Stomach smooth muscle (tissue), 2 donors: ENCODE results near the gene HTATIP2.

ENCODE experiments used
- H3K27ac ChIP-seq: one replicate; pipeline ENCODE4 v1.7.0; 2013; ENCODE audit warnings: mild to moderate bottlenecking, low read length, inconsistent platforms
- H3K27me3 ChIP-seq, 2 donors: one replicate each; pipeline ENCODE4 v1.7.0; 2013; ENCODE audit warnings: low read length in 2 of 2; ENCODE audit not compliant: insufficient read depth in 2 of 2, control insufficient read depth in 1 of 2
- H3K36me3 ChIP-seq, 2 donors: one replicate each; pipeline ENCODE4 v1.7.0; 2013; ENCODE audit warnings: low read length in 2 of 2; ENCODE audit not compliant: control insufficient read depth in 2 of 2, insufficient read depth in 2 of 2
- H3K4me1 ChIP-seq: one replicate; pipeline ENCODE4 v1.7.0; 2013; ENCODE audit warnings: low read length; ENCODE audit not compliant: control insufficient read depth, insufficient read depth
- H3K4me3 ChIP-seq, 2 donors: one replicate each; pipeline ENCODE4 v1.7.0; 2013; ENCODE audit warnings: low read length in 2 of 2
- H3K9ac ChIP-seq, 2 donors: one replicate each; pipeline ENCODE4 v1.7.0; 2013; ENCODE audit warnings: low read length in 2 of 2, mild to moderate bottlenecking in 1 of 2
- H3K9me3 ChIP-seq, 2 donors: one replicate each; pipeline ENCODE4 v1.7.0; 2013; ENCODE audit warnings: low read length in 2 of 2; ENCODE audit not compliant: control insufficient read depth in 2 of 2
- donor health status: healthy.
- donor health status: Pancreatic carcinoma.

Gene HTATIP2

GRCh38 chr11:20363500-20364340 is at the start of gene HTATIP2:
TSS of gene HTATIP2 (plus strand) at chr11:20363714. CDS start at chr11:20364238, 524 bp downstream.
- Histone ChIP-seq H3K9ac (peak within 1 kb of the TSS; percentile 60 to 74), H3K36me3 (no peaks in the 10 kb centered on the region), H3K4me3 (peak within 1 kb of the TSS; percentile 73 to 88)

GRCh38 chr11:20315800-20316199 is 47.7 kb upstream of the HTATIP2 start:
- H3K36me3 ChIP-seq = no peaks in the 10 kb centered on the region
- H3K4me3 ChIP-seq = no peak overlapping the region
- no peak overlapping the region for H3K9ac ChIP-seq
- no peak overlapping the region for H3K27ac ChIP-seq
- H3K4me1 ChIP-seq = no peaks in the 10 kb centered on the region
- H3K9me3 ChIP-seq = no peaks in the 10 kb centered on the region
- no peaks in the 10 kb centered on the region for H3K27me3 ChIP-seq

More at GRCh38 chr11:20363500-20364340, at the start of gene HTATIP2:
- Histone ChIP-seq H3K4me1 (peaks cover 12% of the 10 kb centered on the region), H3K27me3 (peaks cover 0 to 10% of the 10 kb centered on the region in 2 donors), H3K9me3 (no peaks in the 10 kb centered on the region), H3K27ac (peak within 1 kb of the TSS; percentile 50)

- H3K27ac ChIP-seq = no peak overlapping the region
- no peak overlapping the region for H3K4me3 ChIP-seq
- no peaks in the 10 kb centered on the region for H3K36me3 ChIP-seq
- no peaks in the 10 kb centered on the region for H3K4me1 ChIP-seq
- no peak overlapping the region for H3K9ac ChIP-seq
- peaks cover 0 to under 1% of the 10 kb centered on the region in 2 donors for H3K9me3 ChIP-seq
- no peaks in the 10 kb centered on the region for H3K27me3 ChIP-seq
These were observed 42.3 kb upstream of the HTATIP2 start for GRCh38 chr11:20321177-20321576.

GRCh38 chr11:20327377-20327935 is 36.1 kb upstream of the HTATIP2 start:
- no peaks in the 10 kb centered on the region for H3K4me1 ChIP-seq
- H3K9me3 ChIP-seq = peaks cover 0 to 3% of the 10 kb centered on the region in 2 donors
- no peak overlapping the region for H3K27ac ChIP-seq
- H3K4me3 ChIP-seq = no peak overlapping the region
- H3K27me3 ChIP-seq = no peaks in the 10 kb centered on the region
- no peak overlapping the region for H3K9ac ChIP-seq
- no peaks in the 10 kb centered on the region for H3K36me3 ChIP-seq

- Histone ChIP-seq H3K27me3 (no peaks in the 10 kb centered on the region), H3K4me3 (no peak overlapping the region), H3K4me1 (no peaks in the 10 kb centered on the region), H3K36me3 (no peaks in the 10 kb centered on the region), H3K9ac (no peak overlapping the region), H3K9me3 (no peaks in the 10 kb centered on the region), H3K27ac (no peak overlapping the region)
These were observed 27.5 kb upstream of the HTATIP2 start for GRCh38 chr11:20336056-20336455.

- H3K9ac ChIP-seq = no peak overlapping the region
- H3K4me1 ChIP-seq = no peaks in the 10 kb centered on the region
- H3K9me3 ChIP-seq = no peaks in the 10 kb centered on the region
- no peak overlapping the region for H3K4me3 ChIP-seq
- H3K27me3 ChIP-seq = peaks cover 6 to 10% of the 10 kb centered on the region in 2 donors
- no peak overlapping the region for H3K27ac ChIP-seq
- no peaks in the 10 kb centered on the region for H3K36me3 ChIP-seq
These were observed 25.9 kb upstream of the HTATIP2 start for GRCh38 chr11:20337526-20338154.

GRCh38 chr11:20342347-20343141 is 21.0 kb upstream of the HTATIP2 start:
- no peak overlapping the region for H3K9ac ChIP-seq
- no peak overlapping the region for H3K27ac ChIP-seq
- no peaks in the 10 kb centered on the region for H3K4me1 ChIP-seq
- no peaks in the 10 kb centered on the region for H3K9me3 ChIP-seq
- H3K27me3 ChIP-seq = peaks cover 14% of the 10 kb centered on the region in 2 donors
- H3K36me3 ChIP-seq = no peaks in the 10 kb centered on the region
- no peak overlapping the region for H3K4me3 ChIP-seq

- H3K36me3 ChIP-seq = no peaks in the 10 kb centered on the region
- H3K9me3 ChIP-seq = no peaks in the 10 kb centered on the region
- no peaks in the 10 kb centered on the region for H3K4me1 ChIP-seq
- H3K27ac ChIP-seq = no peak overlapping the region
- peaks cover 0 to 2% of the 10 kb centered on the region in 2 donors for H3K27me3 ChIP-seq
- H3K4me3 ChIP-seq = no peak overlapping the region
- H3K9ac ChIP-seq = no peak overlapping the region
These were observed 12.4 kb upstream of the HTATIP2 start for GRCh38 chr11:20351136-20351535.

- Histone ChIP-seq H3K9me3 (no peaks in the 10 kb centered on the region), H3K4me3 (no peak overlapping the region), H3K9ac (no peak overlapping the region), H3K36me3 (no peaks in the 10 kb centered on the region), H3K27me3 (peaks cover 0 to 2% of the 10 kb centered on the region in 2 donors), H3K4me1 (no peaks in the 10 kb centered on the region), H3K27ac (no peak overlapping the region)
These were observed 11.7 kb upstream of the HTATIP2 start for GRCh38 chr11:20351751-20352262.

GRCh38 chr11:20353829-20354434 is 9.6 kb upstream of the HTATIP2 start:
- no peak overlapping the region for H3K9ac ChIP-seq

More at GRCh38 chr11:20353829-20354434, 9.6 kb upstream of the HTATIP2 start:
- Histone ChIP-seq H3K4me3 (no peak overlapping the region), H3K27me3 (peaks cover 0 to 2% of the 10 kb centered on the region in 2 donors), H3K4me1 (no peaks in the 10 kb centered on the region), H3K36me3 (no peaks in the 10 kb centered on the region), H3K27ac (no peak overlapping the region), H3K9me3 (no peaks in the 10 kb centered on the region)
